ENCODE measurements around the gene LRP11. TPM values are rescaled to one million over a fixed set of nuclear protein-coding genes. Genes with fewer than 3 reads are reported as not detected.

Gene LRP11
- polyA plus RNA-seq, 3 donors = 0.20 to 0.41 (median 0.32) TPM

- H3K27me3 Mint-ChIP-seq (ENCODE audit: low read depth in 3 of 3) = peaks cover 0 to 9% (median 3%) of the 10 kb centered on the region in 3 donors
Measured at GRCh38 chr6:149856256-149856994, 7.7 kb downstream of the LRP11 start.

GRCh38 chr6:149855741-149856140, 8.4 kb downstream of the LRP11 start:
- H3K4me1 Mint-ChIP-seq = peaks cover 21% of the 10 kb centered on the region
- TF ChIP-seq CTCF (IDR thresholded peaks at IDR 0.05) = no peak
- Histone ChIP-seq H4K20me1 (ENCODE audit: insufficient read depth, low read length) (no peaks in the 10 kb centered on the region), H3K36me3 (replicated peaks in 1 of 2; ENCODE audit: control insufficient read depth in 1 of 2, insufficient read depth in 2 of 2, low read length in 2 of 2) (no peaks in the 10 kb centered on the region), H3K4me2 (replicated peaks; ENCODE audit: extremely low read depth, low read length, poor library complexity, severe bottlenecking) (no peak overlapping the region), H3K9me3 (replicated peaks in 1 of 2; ENCODE audit: control insufficient read depth in 1 of 2, insufficient read depth in 1 of 2, low read length in 2 of 2) (no peaks in the 10 kb centered on the region), H3K9ac (ENCODE audit: insufficient read depth, low read length, poor library complexity, severe bottlenecking) (no peak overlapping the region), H3K79me2 (ENCODE audit: insufficient read depth, low read length) (no peaks in the 10 kb centered on the region), H2AFZ (ENCODE audit: insufficient read depth, low read depth, low read length, poor library complexity, severe bottlenecking) (no peak overlapping the region), H3K27me3 (ENCODE audit: control insufficient read depth in 2 of 2, insufficient read depth in 2 of 2, low read length in 2 of 2) (no peaks in the 10 kb centered on the region), H3K27ac (ENCODE audit: low read depth in 1 of 2, low read length in 2 of 2) (no peak overlapping the region), H3K4me1 (ENCODE audit: control insufficient read depth in 1 of 2, insufficient read depth in 2 of 2, low read length in 2 of 2) (peaks cover 7 to 21% of the 10 kb centered on the region in 2 donors), H3K4me3 (replicated peaks in 1 of 3; ENCODE audit: low read depth in 2 of 3, low read length in 3 of 3) (no peak overlapping the region)
- no peak overlapping the region for H3K4me3 Mint-ChIP-seq
- H3K27ac Mint-ChIP-seq = no peak overlapping the region
- WGBS (ENCODE audit: insufficient coverage) = no CpG with 5 or more reads among the region's 2 CpGs
- intact Hi-C loops (cut with micrococcal nuclease) = no loop called here
- no peaks in the 10 kb centered on the region for H3K36me3 Mint-ChIP-seq
- no peak for DNase-seq
- H3K27me3 Mint-ChIP-seq (ENCODE audit: low read depth in 3 of 3) = peaks cover 0 to 9% (median 3%) of the 10 kb centered on the region in 3 donors
- no peaks in the 10 kb centered on the region for H3K9me3 Mint-ChIP-seq

More at GRCh38 chr6:149856256-149856994, 7.7 kb downstream of the LRP11 start:
- intact Hi-C loops (cut with micrococcal nuclease) = no loop called here
- no peaks in the 10 kb centered on the region for H3K9me3 Mint-ChIP-seq
- Histone ChIP-seq H3K36me3 (replicated peaks in 1 of 2; ENCODE audit: control insufficient read depth in 1 of 2, insufficient read depth in 2 of 2, low read length in 2 of 2) (no peaks in the 10 kb centered on the region), H3K9ac (ENCODE audit: insufficient read depth, low read length, poor library complexity, severe bottlenecking) (no peak overlapping the region), H3K9me3 (replicated peaks in 1 of 2; ENCODE audit: control insufficient read depth in 1 of 2, insufficient read depth in 1 of 2, low read length in 2 of 2) (no peaks in the 10 kb centered on the region), H3K79me2 (ENCODE audit: insufficient read depth, low read length) (no peaks in the 10 kb centered on the region), H3K4me1 (ENCODE audit: control insufficient read depth in 1 of 2, insufficient read depth in 2 of 2, low read length in 2 of 2) (peaks cover 7 to 21% of the 10 kb centered on the region in 2 donors), H3K27me3 (ENCODE audit: control insufficient read depth in 2 of 2, insufficient read depth in 2 of 2, low read length in 2 of 2) (no peaks in the 10 kb centered on the region), H3K4me2 (replicated peaks; ENCODE audit: extremely low read depth, low read length, poor library complexity, severe bottlenecking) (no peak overlapping the region), H4K20me1 (ENCODE audit: insufficient read depth, low read length) (no peaks in the 10 kb centered on the region), H3K27ac (ENCODE audit: low read depth in 1 of 2, low read length in 2 of 2) (no peak overlapping the region), H2AFZ (ENCODE audit: insufficient read depth, low read depth, low read length, poor library complexity, severe bottlenecking) (no peak overlapping the region), H3K4me3 (replicated peaks in 1 of 3; ENCODE audit: low read depth in 2 of 3, low read length in 3 of 3) (no peak overlapping the region)
- H3K4me3 Mint-ChIP-seq = no peak overlapping the region
- H3K36me3 Mint-ChIP-seq = no peaks in the 10 kb centered on the region
- 100% methylated on average over 1 of the region's 10 CpGs for WGBS (ENCODE audit: insufficient coverage)
- H3K27ac Mint-ChIP-seq = no peak overlapping the region
- no peak for TF ChIP-seq CTCF (IDR thresholded peaks at IDR 0.05)
- H3K4me1 Mint-ChIP-seq = peaks cover 24% of the 10 kb centered on the region
- no peak for DNase-seq
